ENCODE data around the gene ZBTB7C. TPM values are rescaled to one million over a fixed set of nuclear protein-coding genes. Genes with fewer than 3 reads are reported as not detected.

Gene ZBTB7C
- total RNA-seq, 1 donor from 2014 or later, result 0.15 TPM

GRCh38 chr18:48019557-48020325 is 389.4 kb downstream of the ZBTB7C start:
- no peak overlapping the region for H3K27ac ChIP-seq
- H3K36me3 ChIP-seq, result no peaks in the 10 kb centered on the region
- Mint-ChIP-seq H3K4me1 (peaks cover 28% of the 10 kb centered on the region), H3K27me3 (ENCODE audit: insufficient read depth, low read depth) (peaks cover 11% of the 10 kb centered on the region), H3K4me3 (no peak overlapping the region), H3K9me3 (peaks cover 3% of the 10 kb centered on the region), H3K27ac (no peak overlapping the region), H3K36me3 (no peaks in the 10 kb centered on the region)
- no peaks in the 10 kb centered on the region for H4K20me1 ChIP-seq (ENCODE audit: low read depth)
- no peak overlapping the region for H2AFZ ChIP-seq (replicated peaks)
- H3K4me1 ChIP-seq, result peaks cover 15% of the 10 kb centered on the region
- no peaks in the 10 kb centered on the region for H3F3A ChIP-seq (ENCODE audit: low read depth)
- TF ChIP-seq EZH2phosphoT487 (IDR thresholded peaks at IDR 0.05) (no peak), CTCF (IDR thresholded peaks at IDR 0.05) (no peak)
- H3K4me3 ChIP-seq, result no peak overlapping the region
- H3K9me3 ChIP-seq (ENCODE audit: low read depth), result no peaks in the 10 kb centered on the region
- H3K4me2 ChIP-seq, result no peak overlapping the region
- H3K9ac ChIP-seq, result no peak overlapping the region
- no peaks in the 10 kb centered on the region for H3K27me3 ChIP-seq
- no peak for DNase-seq (ENCODE audit: low spot score)
- H3K79me2 ChIP-seq (ENCODE audit: low read depth), result no peaks in the 10 kb centered on the region

DNA sequence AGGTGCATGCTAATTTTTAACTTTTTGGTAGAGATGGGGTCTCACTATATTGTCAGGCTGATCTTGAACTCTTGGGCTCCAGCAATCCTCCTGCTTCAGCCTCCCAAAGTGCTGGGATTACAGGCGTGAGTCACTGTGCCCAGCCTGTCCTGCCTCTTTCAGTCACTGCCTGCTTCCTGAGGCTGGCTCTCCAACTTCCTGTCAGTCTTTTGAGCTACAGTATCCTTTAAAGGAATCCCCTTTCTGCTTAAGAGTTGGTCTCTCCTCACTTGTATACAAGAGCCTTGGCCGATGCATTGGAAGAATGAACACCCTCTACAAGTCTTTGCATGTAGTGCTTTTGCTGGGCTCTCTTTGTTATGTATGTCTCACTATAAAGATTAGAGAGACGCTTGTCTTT is 390.3 kb downstream of the ZBTB7C start:
- DNase-seq (ENCODE audit: low spot score), result no peak
- Histone ChIP-seq H3K9me3 (ENCODE audit: low read depth) (no peaks in the 10 kb centered on the region), H3K36me3 (no peaks in the 10 kb centered on the region), H3K4me1 (peaks cover 17% of the 10 kb centered on the region), H4K20me1 (ENCODE audit: low read depth) (no peaks in the 10 kb centered on the region), H3F3A (ENCODE audit: low read depth) (no peaks in the 10 kb centered on the region), H3K27ac (no peak overlapping the region), H2AFZ (replicated peaks) (no peak overlapping the region), H3K79me2 (ENCODE audit: low read depth) (no peaks in the 10 kb centered on the region), H3K9ac (no peak overlapping the region), H3K4me3 (no peak overlapping the region), H3K4me2 (no peak overlapping the region), H3K27me3 (no peaks in the 10 kb centered on the region)
- Mint-ChIP-seq H3K9me3 (peaks cover 7% of the 10 kb centered on the region), H3K4me3 (no peak overlapping the region), H3K4me1 (peaks cover 26% of the 10 kb centered on the region), H3K27ac (no peak overlapping the region), H3K36me3 (no peaks in the 10 kb centered on the region), H3K27me3 (ENCODE audit: insufficient read depth, low read depth) (peaks cover 9% of the 10 kb centered on the region)
- TF ChIP-seq EZH2phosphoT487 (IDR thresholded peaks at IDR 0.05), result no peak
- TF ChIP-seq EZH2 (IDR thresholded peaks at IDR 0.05), result no peak
- TF ChIP-seq CTCF (IDR thresholded peaks at IDR 0.05), result no peak

- H3K4me2 ChIP-seq, result no peak overlapping the region
- H3K27me3 ChIP-seq, result no peaks in the 10 kb centered on the region
- H3K27ac Mint-ChIP-seq, result no peak overlapping the region
Observed at GRCh38 chr18:48017635-48018034, 391.5 kb downstream of the ZBTB7C start.

More at GRCh38 chr18:48017635-48018034, 391.5 kb downstream of the ZBTB7C start:
- no peak overlapping the region for H3K27ac ChIP-seq
- no peak overlapping the region for H2AFZ ChIP-seq (replicated peaks)
- no peak overlapping the region for H3K9ac ChIP-seq
- H3F3A ChIP-seq (ENCODE audit: low read depth), result peaks cover 6% of the 10 kb centered on the region
- Mint-ChIP-seq H3K4me1 (peaks cover 14% of the 10 kb centered on the region), H3K4me3 (no peak overlapping the region), H3K9me3 (peaks cover 7% of the 10 kb centered on the region), H3K27me3 (ENCODE audit: insufficient read depth, low read depth) (peaks cover 3% of the 10 kb centered on the region), H3K36me3 (no peaks in the 10 kb centered on the region)
- peaks cover 27% of the 10 kb centered on the region for H3K4me1 ChIP-seq
- no peak for TF ChIP-seq EZH2phosphoT487 (IDR thresholded peaks at IDR 0.05)
- TF ChIP-seq EZH2 (IDR thresholded peaks at IDR 0.05), result no peak
- TF ChIP-seq CTCF (IDR thresholded peaks at IDR 0.05), result no peak
- H3K9me3 ChIP-seq (ENCODE audit: low read depth), result no peaks in the 10 kb centered on the region
- H4K20me1 ChIP-seq (ENCODE audit: low read depth), result no peaks in the 10 kb centered on the region
- no peak overlapping the region for H3K4me3 ChIP-seq
- no peaks in the 10 kb centered on the region for H3K79me2 ChIP-seq (ENCODE audit: low read depth)
- no peak for DNase-seq (ENCODE audit: low spot score)
- no peaks in the 10 kb centered on the region for H3K36me3 ChIP-seq
